Natural killer cell (primary cell): ENCODE data around the gene RALGAPB. TPM values are rescaled to one million over a fixed set of nuclear protein-coding genes. Genes with fewer than 3 reads are reported as not detected.

Source experiments
- ATAC-seq, 3 donors: fragments of 150-1000 bp in 2 of 3; fragments of 200-7000 bp in 1 of 3; cut with Tn5 transposase; 1 replicate in 1 of 3; 2 replicates in 2 of 3; pipeline ENCODE4 v1.10.0; 2021; ENCODE audit warnings: mild to moderate bottlenecking in 2 of 3, moderate library complexity in 2 of 3
- DNase-seq, 2 donors: peaks; one replicate each; pipeline versions ENCODE4 v3.0.0 to v3.0.0-alpha.2; 2013 to 2021; ENCODE audit warnings: mixed read lengths in 1 of 2
- H3K27ac ChIP-seq: one replicate; pipeline ENCODE4 v1.5.1; 2013; ENCODE audit warnings: mild to moderate bottlenecking, low read length
- H3K27me3 ChIP-seq: one replicate; pipeline ENCODE4 v1.6.1; 2013; ENCODE audit warnings: low read length; ENCODE audit not compliant: control insufficient read depth, insufficient read depth
- H3K36me3 ChIP-seq: one replicate; pipeline ENCODE4 v1.6.1; 2013; ENCODE audit warnings: low read length; ENCODE audit not compliant: control insufficient read depth, insufficient read depth
- H3K4me1 ChIP-seq: one replicate; pipeline ENCODE4 v1.6.1; 2013; ENCODE audit warnings: low read length; ENCODE audit not compliant: control insufficient read depth, insufficient read depth
- H3K4me3 ChIP-seq: one replicate; pipeline ENCODE4 v1.5.1; 2013; ENCODE audit warnings: low read length
- H3K9me3 ChIP-seq: one replicate; pipeline ENCODE4 v1.6.1; 2013; ENCODE audit warnings: low read length; ENCODE audit not compliant: control insufficient read depth, insufficient read depth
- H3K27ac Mint-ChIP-seq, 2 donors: one replicate each; pipeline ENCODE4 v1.8.0; 2022; ENCODE audit warnings: mild to moderate bottlenecking in 2 of 2, mixed read lengths in 2 of 2, moderate library complexity in 1 of 2
- H3K27me3 Mint-ChIP-seq, 2 donors: one replicate each; pipeline ENCODE4 v1.8.0; 2022; ENCODE audit warnings: low read depth in 2 of 2, mixed read lengths in 2 of 2
- H3K36me3 Mint-ChIP-seq: one replicate; pipeline ENCODE4 v1.8.0; 2022; ENCODE audit warnings: mixed read lengths
- H3K4me1 Mint-ChIP-seq, 2 donors: one replicate each; pipeline ENCODE4 v1.8.0; 2022; ENCODE audit warnings: mixed read lengths in 2 of 2
- H3K4me3 Mint-ChIP-seq: one replicate; pipeline ENCODE4 v1.8.0; 2022; ENCODE audit warnings: mild to moderate bottlenecking, moderate library complexity, mixed read lengths
- H3K9me3 Mint-ChIP-seq, 2 donors: one replicate each; pipeline ENCODE4 v1.8.0; 2022; ENCODE audit warnings: mixed read lengths in 2 of 2
- WGBS: methylation state at CpG from one replicate; pipeline ENCODE4 v1.1.7; 2013; ENCODE audit warnings: missing lambda C conversion rate; ENCODE audit not compliant: insufficient coverage; 5-methylcytosine and 5-hydroxymethylcytosine counted together
- intact Hi-C: fragments of 100-400 bp; cut with micrococcal nuclease; formaldehyde crosslinking; loops from one replicate; pipeline ENCODE4 v1.14.2; 2022
- total RNA-seq, 4 donors: library from RNA; stranded (reverse); fragments of 120-200 nt in 1 of 4; gene quantifications; one replicate each; pipeline versions ENCODE4 v1.2.3 to v1.2.4, GENCODE V29; 2013 to 2022
- TF ChIP-seq, protein P1 (sequence below): fragments of 200-600 bp; IDR thresholded peaks from one replicate; pipeline ENCODE4 v1.8.0; 2022; ENCODE audit warnings: antibody characterized with exemption

Gene RALGAPB
- total RNA-seq, 3 donors from 2014 or later (not counting 1 experiment from before 2014, with no cell fraction given), result 45.1 to 73.1 (median 57.4) TPM

DNA sequence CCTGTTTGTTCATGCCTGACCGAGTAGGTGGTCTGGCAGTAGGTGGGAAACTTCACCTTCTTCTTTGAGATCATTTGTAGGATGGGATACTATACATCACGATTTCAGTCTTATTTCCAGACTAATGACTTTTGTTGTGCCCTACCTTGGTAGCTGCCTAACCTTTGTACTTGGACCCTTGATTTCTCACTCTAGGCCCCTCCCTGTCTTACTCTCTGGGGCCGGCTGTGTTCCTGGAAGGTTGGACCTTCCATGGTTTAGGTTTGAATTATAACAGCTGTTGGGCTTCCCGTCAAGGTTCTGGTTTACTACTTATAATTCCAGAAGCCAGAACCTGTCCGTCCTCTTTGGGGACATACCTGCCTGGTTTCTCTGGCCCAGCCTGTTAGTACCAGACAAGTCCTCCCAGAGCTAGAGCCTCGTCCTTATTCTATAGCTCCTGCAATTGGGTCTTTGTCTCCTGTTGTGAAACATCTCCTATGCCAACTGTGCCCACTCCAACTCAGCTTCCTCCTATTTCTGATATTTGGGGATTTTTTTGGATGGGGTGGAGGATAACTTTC, 93.5 kb downstream of the RALGAPB start:
- no peaks in the 10 kb centered on the region for H3K27me3 Mint-ChIP-seq
- H3K27me3 ChIP-seq, result no peaks in the 10 kb centered on the region
- H3K4me3 ChIP-seq, result no peak overlapping the region
- H3K4me3 Mint-ChIP-seq, result no peak overlapping the region
- TF ChIP-seq, protein P1, sequence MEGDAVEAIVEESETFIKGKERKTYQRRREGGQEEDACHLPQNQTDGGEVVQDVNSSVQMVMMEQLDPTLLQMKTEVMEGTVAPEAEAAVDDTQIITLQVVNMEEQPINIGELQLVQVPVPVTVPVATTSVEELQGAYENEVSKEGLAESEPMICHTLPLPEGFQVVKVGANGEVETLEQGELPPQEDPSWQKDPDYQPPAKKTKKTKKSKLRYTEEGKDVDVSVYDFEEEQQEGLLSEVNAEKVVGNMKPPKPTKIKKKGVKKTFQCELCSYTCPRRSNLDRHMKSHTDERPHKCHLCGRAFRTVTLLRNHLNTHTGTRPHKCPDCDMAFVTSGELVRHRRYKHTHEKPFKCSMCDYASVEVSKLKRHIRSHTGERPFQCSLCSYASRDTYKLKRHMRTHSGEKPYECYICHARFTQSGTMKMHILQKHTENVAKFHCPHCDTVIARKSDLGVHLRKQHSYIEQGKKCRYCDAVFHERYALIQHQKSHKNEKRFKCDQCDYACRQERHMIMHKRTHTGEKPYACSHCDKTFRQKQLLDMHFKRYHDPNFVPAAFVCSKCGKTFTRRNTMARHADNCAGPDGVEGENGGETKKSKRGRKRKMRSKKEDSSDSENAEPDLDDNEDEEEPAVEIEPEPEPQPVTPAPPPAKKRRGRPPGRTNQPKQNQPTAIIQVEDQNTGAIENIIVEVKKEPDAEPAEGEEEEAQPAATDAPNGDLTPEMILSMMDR, result no peak
- H3K4me1 Mint-ChIP-seq, result no peaks in the 10 kb centered on the region
- WGBS, result 98% methylated on average over 5 of the region's 6 CpGs
- peaks cover 21% of the 10 kb centered on the region for H3K36me3 Mint-ChIP-seq
- no peaks in the 10 kb centered on the region for H3K9me3 ChIP-seq
- no peaks in the 10 kb centered on the region for H3K4me1 ChIP-seq
- no peak for ATAC-seq
- no peak for DNase-seq
- no peaks in the 10 kb centered on the region for H3K9me3 Mint-ChIP-seq
- H3K27ac Mint-ChIP-seq, result no peak overlapping the region
- peaks cover 77% of the 10 kb centered on the region for H3K36me3 ChIP-seq
- intact Hi-C loops, result no loop called here
- no peak overlapping the region for H3K27ac ChIP-seq

DNA sequence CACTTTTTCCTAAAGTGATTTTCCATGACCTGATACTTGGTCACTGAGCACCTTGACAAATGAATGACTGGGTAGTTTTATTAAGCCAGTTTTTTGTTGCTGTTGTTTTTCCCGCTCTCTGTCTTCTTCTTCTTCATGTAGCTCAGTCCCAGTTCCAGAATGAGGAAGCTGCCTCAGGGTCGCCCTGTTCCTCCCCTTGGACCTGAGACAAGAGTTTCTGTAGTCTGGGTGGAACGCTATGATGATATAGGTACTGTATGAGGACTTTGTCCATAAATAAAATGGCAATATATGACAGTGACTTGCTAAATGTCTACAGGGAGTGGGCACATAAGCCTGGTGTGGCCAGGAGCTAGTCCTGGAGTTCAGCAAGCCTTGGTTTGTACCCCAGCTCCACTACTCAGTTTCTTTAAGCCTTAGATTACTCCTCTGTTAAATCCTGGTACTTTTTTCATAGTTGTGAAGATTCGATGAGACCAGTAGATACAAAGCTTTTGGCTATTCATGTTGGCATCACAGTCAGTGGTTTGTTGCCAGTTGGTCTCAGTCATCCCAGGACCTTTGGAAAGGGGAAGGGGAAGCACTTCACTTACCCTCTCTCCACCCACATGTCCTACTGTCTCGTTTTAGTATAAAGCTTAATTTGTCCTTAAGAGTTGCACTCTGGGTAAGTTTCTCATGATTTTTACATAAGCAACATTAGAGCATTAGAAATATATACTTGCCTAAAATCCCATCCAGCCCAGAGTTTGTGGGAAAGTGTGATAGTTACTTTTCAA, 97.3 kb downstream of the RALGAPB start:
- Mint-ChIP-seq H3K9me3 (no peaks in the 10 kb centered on the region), H3K27ac (no peak overlapping the region), H3K4me1 (no peaks in the 10 kb centered on the region), H3K36me3 (peaks cover 34% of the 10 kb centered on the region), H3K27me3 (no peaks in the 10 kb centered on the region), H3K4me3 (no peak overlapping the region)
- TF ChIP-seq, protein P1, result no peak
- Histone ChIP-seq H3K36me3 (peaks cover 84% of the 10 kb centered on the region), H3K27me3 (no peaks in the 10 kb centered on the region), H3K27ac (no peak overlapping the region), H3K9me3 (no peaks in the 10 kb centered on the region), H3K4me3 (no peak overlapping the region), H3K4me1 (no peaks in the 10 kb centered on the region)
- 96% methylated on average over 4 of the region's 5 CpGs for WGBS
- ATAC-seq, result no peak
- no peak for DNase-seq
- intact Hi-C loops, result no loop called here

DNA sequence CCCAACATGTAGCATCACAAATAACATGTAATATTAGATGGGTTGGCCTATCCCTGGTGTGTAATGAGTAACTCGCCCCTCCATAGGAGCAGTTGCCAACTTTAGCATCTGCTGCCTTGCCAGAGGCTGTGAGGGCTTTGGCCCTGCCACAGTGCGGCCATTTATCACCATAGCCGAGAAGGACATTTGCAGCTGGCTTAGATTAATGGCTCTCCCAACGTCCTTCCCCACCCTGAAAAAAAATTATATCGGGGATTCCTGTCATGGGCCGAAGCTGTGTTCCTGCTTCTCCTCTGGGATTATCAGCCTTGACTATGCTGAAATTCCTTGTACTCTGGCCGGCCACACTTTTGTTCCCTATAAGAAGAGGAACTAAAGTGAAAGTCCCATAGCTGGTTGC, 100.8 kb downstream of the RALGAPB start:
- Histone ChIP-seq H3K36me3 (peaks cover 73% of the 10 kb centered on the region), H3K27ac (no peak overlapping the region), H3K4me3 (no peak overlapping the region), H3K27me3 (no peaks in the 10 kb centered on the region), H3K4me1 (no peaks in the 10 kb centered on the region), H3K9me3 (no peaks in the 10 kb centered on the region)
- Mint-ChIP-seq H3K4me3 (no peak overlapping the region), H3K27ac (no peak overlapping the region), H3K4me1 (no peaks in the 10 kb centered on the region), H3K36me3 (peaks cover 34% of the 10 kb centered on the region), H3K27me3 (no peaks in the 10 kb centered on the region), H3K9me3 (no peaks in the 10 kb centered on the region)
- ATAC-seq (no peak), DNase-seq (no peak)
- 97% methylated on average over 7 of the region's 7 CpGs for WGBS
- TF ChIP-seq, protein P1, result no peak
- intact Hi-C loops, result no loop called here
